GM23248 (cell line): ENCODE measurements around the gene SIPA1L3. TPM values are rescaled to one million over a fixed set of nuclear protein-coding genes. Genes with fewer than 3 reads are reported as not detected.
"Not testable (repeated sequence)": the region's sequence is repeated elsewhere in the genome, so short reads cannot be mapped to it uniquely, and the experiment has no call there.

Experiments
- DNase-seq: peaks from one replicate; pipeline ENCODE4 v3.0.0-alpha.2; 2015
- H2AFZ ChIP-seq: fragments of 200-600 bp; sonication (generic); 2 replicates; pipeline ENCODE4 v1.6.1; 2016; ENCODE audit warnings: antibody characterized with exemption
- H3F3A ChIP-seq: fragments of 200-600 bp; sonication (generic); 2 replicates; pipeline ENCODE4 v1.6.1; 2016; ENCODE audit warnings: mild to moderate bottlenecking, antibody characterized with exemption, mixed run types; ENCODE audit not compliant: insufficient read depth
- H3K27ac ChIP-seq: fragments of 200-600 bp; sonication (generic); 2 replicates; pipeline ENCODE4 v1.5.1; 2016; ENCODE audit warnings: mild to moderate bottlenecking
- H3K27me3 ChIP-seq: fragments of 200-600 bp; sonication (generic); replicated peaks from 2 replicates; pipeline ENCODE4 v1.6.1; 2016; ENCODE audit warnings: mild to moderate bottlenecking; ENCODE audit not compliant: insufficient read depth
- H3K36me3 ChIP-seq: fragments of 200-600 bp; sonication (generic); 2 replicates; pipeline ENCODE4 v1.6.1; 2016; ENCODE audit warnings: low read depth, mild to moderate bottlenecking
- H3K4me1 ChIP-seq: fragments of 200-600 bp; sonication (generic); 2 replicates; pipeline ENCODE4 v1.6.1; 2016; ENCODE audit warnings: mild to moderate bottlenecking; ENCODE audit not compliant: insufficient read depth
- H3K4me2 ChIP-seq: fragments of 200-600 bp; sonication (generic); one replicate; pipeline ENCODE4 v1.6.1; 2016; ENCODE audit warnings: mild to moderate bottlenecking; ENCODE audit not compliant: unreplicated experiment
- H3K4me3 ChIP-seq: fragments of 200-600 bp; sonication (generic); 2 replicates; pipeline ENCODE4 v1.5.1; 2016; ENCODE audit warnings: mild to moderate bottlenecking
- H3K79me2 ChIP-seq: fragments of 200-600 bp; sonication (generic); 2 replicates; pipeline ENCODE4 v1.6.1; 2016; ENCODE audit warnings: mild to moderate bottlenecking; ENCODE audit not compliant: insufficient read depth
- H3K9ac ChIP-seq: fragments of 200-600 bp; sonication (generic); 2 replicates; pipeline ENCODE4 v1.6.1; 2016; ENCODE audit warnings: mild to moderate bottlenecking
- H3K9me2 ChIP-seq: fragments of 200-600 bp; sonication (generic); 2 replicates; pipeline ENCODE4 v1.6.1; 2016; ENCODE audit warnings: mixed run types, mild to moderate bottlenecking, moderate library complexity; ENCODE audit not compliant: insufficient read depth
- H3K9me3 ChIP-seq: fragments of 200-600 bp; sonication (generic); one replicate; pipeline ENCODE4 v1.6.1; 2017; ENCODE audit warnings: low read depth
- H4K20me1 ChIP-seq: fragments of 200-600 bp; sonication (generic); 2 replicates; pipeline ENCODE4 v1.6.0; 2016; ENCODE audit not compliant: insufficient read depth
- EZH2 ChIP-seq: fragments of 200-600 bp; sonication (generic); IDR thresholded peaks from 2 replicates; pipeline ENCODE4 v1.6.1; 2018; ENCODE audit warnings: antibody characterized with exemption, mild to moderate bottlenecking; ENCODE audit not compliant: insufficient read depth, poor library complexity, severe bottlenecking
- EZH2phosphoT487 ChIP-seq: fragments of 200-600 bp; sonication (generic); IDR thresholded peaks from 2 replicates; pipeline ENCODE4 v1.6.1; 2018; ENCODE audit warnings: antibody characterized with exemption, moderate library complexity, mild to moderate bottlenecking, low read depth; ENCODE audit not compliant: insufficient read depth
- WGBS, 2 experiments: methylation state at CpG; one replicate each; pipeline ENCODE4 v1.1.6; 2015 to 2017; ENCODE audit warnings: low lambda C conversion rate in 2 of 2, low coverage in 1 of 2; ENCODE audit errors: missing lambda C conversion rate in 2 of 2; 5-methylcytosine and 5-hydroxymethylcytosine counted together
- in situ Hi-C: fragments of 300-500 bp; cut with MboI; formaldehyde crosslinking; loops from 2 replicates; pipeline ENCODE4 v1.15.0; 2020
- polyA plus RNA-seq: library from polyadenylated mRNA; unstranded; fragments of >200 nt; fragmentation: Nextera tagmentation; extraction: Ambion mirVana; gene quantifications from 2 replicates; pipeline ENCODE4 v1.2.1, GENCODE V29; 2016
- total RNA-seq: library from RNA; depleted of rRNA; stranded (reverse); fragments of >200 nt; shearing (Covaris generic); gene quantifications from 2 replicates; pipeline ENCODE4 v1.2.3, GENCODE V29; 2014

Gene SIPA1L3
- total and polyA plus RNA-seq, 2 experiments from 2014 or later = 3.7 to 12.1 TPM

DNA sequence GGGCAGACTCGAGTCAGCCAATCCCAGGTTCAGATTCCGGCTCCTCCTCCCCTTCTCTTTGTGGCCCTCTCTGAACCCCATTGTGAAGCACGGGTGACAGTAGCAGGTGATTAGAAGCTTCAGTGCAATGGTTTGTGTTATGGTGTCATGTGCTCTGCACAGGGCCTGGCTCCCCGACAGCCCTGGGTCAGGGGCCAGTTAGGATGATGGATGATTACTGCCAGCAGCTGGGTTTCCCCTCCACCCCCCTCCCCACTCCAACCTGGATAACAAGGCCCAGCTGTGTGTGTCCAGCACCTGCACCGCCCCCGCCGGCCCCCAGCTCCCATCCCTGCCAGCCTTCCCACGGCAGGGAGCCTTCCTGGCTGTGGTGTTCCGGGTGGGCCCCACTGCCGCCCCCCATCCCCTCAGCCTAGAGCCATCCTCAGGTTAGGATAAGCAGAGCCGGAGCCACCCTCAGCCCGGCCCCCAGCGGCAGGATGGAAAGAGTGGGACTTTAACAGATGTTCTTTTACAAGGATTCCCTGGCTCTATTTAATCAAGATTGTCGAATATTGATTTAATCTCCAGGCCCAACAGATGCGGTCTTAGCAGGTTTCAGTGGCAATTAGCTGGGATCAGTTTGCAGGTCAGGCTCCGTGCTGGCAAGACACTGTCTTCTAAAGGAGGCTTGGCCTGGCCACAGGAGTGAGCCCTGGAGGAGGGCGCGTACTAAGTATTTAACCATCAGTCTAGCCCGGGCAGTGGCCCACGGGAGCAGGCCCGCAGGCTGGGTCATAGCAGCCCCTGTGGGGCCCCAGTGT, 156.2 kb downstream of the SIPA1L3 start:
- no peaks in the 10 kb centered on the region for H4K20me1 ChIP-seq
- in situ Hi-C loops = no loop called here
- no peak overlapping the region for H2AFZ ChIP-seq
- no peak overlapping the region for H3K9ac ChIP-seq
- TF ChIP-seq EZH2 (no peak), EZH2phosphoT487 (no peak)
- no peak overlapping the region for H3K4me3 ChIP-seq
- no peaks in the 10 kb centered on the region; the same call in 1 of the 2 replicates for H3F3A ChIP-seq
- no peak for DNase-seq
- WGBS, 2 experiments = 75 to 76% methylated on average over 18 to 21 of the region's 21 CpGs
- no peaks in the 10 kb centered on the region for H3K27me3 ChIP-seq
- no peaks in the 10 kb centered on the region for H3K9me3 ChIP-seq
- no peak overlapping the region for H3K4me2 ChIP-seq
- no peaks in the 10 kb centered on the region for H3K36me3 ChIP-seq
- no peak overlapping the region for H3K27ac ChIP-seq
- H3K4me1 ChIP-seq = peaks cover 12% of the 10 kb centered on the region
- H3K9me2 ChIP-seq = no peaks in the 10 kb centered on the region
- H3K79me2 ChIP-seq = peaks cover 9% of the 10 kb centered on the region

GRCh38 chr19:38063928-38064327, 156.9 kb downstream of the SIPA1L3 start:
- 78 to 87% methylated on average over 6 of the region's 6 CpGs for WGBS, 2 experiments
- H3K4me3 ChIP-seq = no peak overlapping the region
- in situ Hi-C loops = no loop called here
- no peaks in the 10 kb centered on the region; the same call in 1 of the 2 replicates for H3F3A ChIP-seq
- H3K4me1 ChIP-seq = peaks cover 12% of the 10 kb centered on the region
- no peak for TF ChIP-seq EZH2
- TF ChIP-seq EZH2phosphoT487 = no peak
- no peaks in the 10 kb centered on the region for H3K27me3 ChIP-seq
- H3K9ac ChIP-seq = no peak overlapping the region
- H3K4me2 ChIP-seq = no peak overlapping the region
- no peaks in the 10 kb centered on the region for H3K9me3 ChIP-seq
- H4K20me1 ChIP-seq = no peaks in the 10 kb centered on the region
- no peaks in the 10 kb centered on the region for H3K9me2 ChIP-seq
- H3K27ac ChIP-seq = no peak overlapping the region
- no peaks in the 10 kb centered on the region for H3K36me3 ChIP-seq
- H2AFZ ChIP-seq = no peak overlapping the region
- no peak for DNase-seq
- H3K79me2 ChIP-seq = peaks cover 5% of the 10 kb centered on the region

DNA sequence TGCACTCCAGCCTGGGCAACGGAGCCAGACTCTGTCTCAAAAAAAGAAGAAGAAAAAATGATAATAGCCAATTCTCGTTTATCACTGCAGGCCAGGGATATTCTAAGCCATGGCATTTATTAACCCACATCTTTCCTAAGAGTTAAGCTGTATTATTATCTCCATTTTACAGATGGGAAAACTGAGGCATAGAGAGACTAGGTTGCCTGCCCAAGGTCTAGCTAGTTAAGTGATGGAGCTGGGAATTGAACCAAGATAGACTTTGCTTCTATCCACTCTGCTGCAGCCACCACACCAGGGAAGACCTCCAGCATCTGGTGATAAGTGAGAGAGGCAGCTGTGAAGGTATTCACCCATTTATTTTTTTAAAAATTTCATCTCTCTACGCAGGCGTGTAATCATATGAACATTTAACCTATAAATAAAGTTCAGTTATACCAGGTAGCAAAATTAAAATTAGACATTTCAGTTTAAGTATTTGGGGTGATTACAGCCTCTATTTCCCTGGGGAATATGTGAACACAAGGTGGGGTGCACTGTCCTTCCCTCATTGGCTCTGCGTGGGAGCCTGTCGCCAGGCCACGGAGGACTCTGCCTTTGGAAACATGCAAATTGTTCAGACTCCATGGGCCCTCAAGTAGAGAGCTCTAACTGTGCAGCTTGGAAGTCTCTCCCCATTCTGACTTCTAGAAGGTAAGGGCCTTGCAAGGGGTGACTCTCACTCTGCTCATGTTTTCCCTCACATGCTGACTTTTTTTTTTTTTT, 157.8 kb downstream of the SIPA1L3 start:
- H3K4me2 ChIP-seq = no peak overlapping the region
- no peaks in the 10 kb centered on the region for H4K20me1 ChIP-seq
- H3K27me3 ChIP-seq = no peaks in the 10 kb centered on the region
- H3K36me3 ChIP-seq = no peaks in the 10 kb centered on the region
- no peak for DNase-seq
- in situ Hi-C loops = no loop called here
- no peak overlapping the region for H2AFZ ChIP-seq
- H3K27ac ChIP-seq = no peak overlapping the region
- peaks cover 12% of the 10 kb centered on the region for H3K4me1 ChIP-seq
- no peaks in the 10 kb centered on the region; the same call in 1 of the 2 replicates for H3F3A ChIP-seq
- TF ChIP-seq EZH2phosphoT487 (no peak), EZH2 (no peak)
- no peaks in the 10 kb centered on the region for H3K9me2 ChIP-seq
- no peak overlapping the region for H3K4me3 ChIP-seq
- WGBS, 2 experiments = 87 to 91% methylated on average over 7 of the region's 7 CpGs
- peaks cover 5% of the 10 kb centered on the region for H3K79me2 ChIP-seq
- no peaks in the 10 kb centered on the region for H3K9me3 ChIP-seq
- no peak overlapping the region for H3K9ac ChIP-seq

DNA sequence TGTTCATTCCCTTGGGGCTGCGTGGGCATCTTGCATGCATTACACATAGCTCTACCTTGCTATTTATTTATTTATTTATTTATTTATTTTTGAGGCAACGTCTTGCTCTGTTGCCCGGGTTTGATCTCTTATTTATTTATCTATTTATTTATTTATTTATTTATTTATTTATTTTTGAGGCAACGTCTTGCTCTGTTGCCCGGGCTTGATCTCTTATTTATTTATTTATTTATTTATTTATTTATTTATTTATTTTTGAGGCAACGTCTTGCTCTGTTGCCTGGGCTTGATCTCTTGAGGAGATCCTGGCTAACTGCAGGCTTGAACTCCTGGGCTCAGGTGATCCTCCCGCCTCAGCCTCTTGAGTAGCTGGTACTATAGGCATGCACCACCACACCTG, 158.8 kb downstream of the SIPA1L3 start:
- H3K9ac ChIP-seq, H3K4me2 ChIP-seq, H3K27ac ChIP-seq, H4K20me1 ChIP-seq, H3F3A ChIP-seq, H3K9me3 ChIP-seq, DNase-seq, H3K27me3 ChIP-seq, H3K4me3 ChIP-seq, H3K9me2 ChIP-seq, H3K79me2 ChIP-seq, H2AFZ ChIP-seq, H3K36me3 ChIP-seq, in situ Hi-C loops: not testable (repeated sequence)
- H3K4me1 ChIP-seq = peaks cover 18% of the 10 kb centered on the region
- 84 to 87% methylated on average over 7 of the region's 7 CpGs for WGBS, 2 experiments
